SK-N-SH (cell line): ENCODE measurements around the gene RAPGEF4.

ENCODE experiments used
- CHD2 ChIP-seq: fragments of 150-350 bp; IDR thresholded peaks from 2 replicates; pipeline ENCODE4 v1.6.1; 2018; ENCODE audit warnings: low read length; ENCODE audit not compliant: partially characterized antibody
- CTCF ChIP-seq: fragments of 200-600 bp; sonication (generic); IDR thresholded peaks from 2 replicates; pipeline ENCODE4 v1.6.1; 2017; ENCODE audit warnings: antibody characterized with exemption, mild to moderate bottlenecking, moderate library complexity
- EP300 ChIP-seq, 2 experiments: IDR thresholded peaks; 2 replicates each; pipeline versions ENCODE4 v1.4.0 to v1.6.1; 2012; ENCODE audit warnings: borderline replicate concordance in 1 of 2, low read depth in 1 of 2, low read length in 1 of 2
- EZH2phosphoT487 ChIP-seq: fragments of 200-600 bp; sonication (generic); IDR thresholded peaks from 2 replicates; pipeline ENCODE4 v1.6.1; 2017; ENCODE audit warnings: low read depth, mixed run types, mild to moderate bottlenecking, antibody characterized with exemption, moderate library complexity, borderline replicate concordance
- MEF2A ChIP-seq: IDR thresholded peaks from 2 replicates; pipeline ENCODE4 v1.4.0; 2012; ENCODE audit warnings: low read depth, borderline replicate concordance
- PBX3 ChIP-seq: IDR thresholded peaks from 2 replicates; pipeline ENCODE4; 2012
- RAD21 ChIP-seq: IDR thresholded peaks from 2 replicates; pipeline ENCODE4 v1.6.1; 2012; ENCODE audit warnings: mild to moderate bottlenecking, low read length
- REST ChIP-seq: IDR thresholded peaks from 2 replicates; pipeline ENCODE4 v1.6.1; 2012; ENCODE audit warnings: mild to moderate bottlenecking, low read depth, low read length, moderate library complexity
- RXRA ChIP-seq: IDR thresholded peaks from 2 replicates; pipeline ENCODE4 v1.4.0; 2012; ENCODE audit warnings: low read depth, mild to moderate bottlenecking, borderline replicate concordance
- YY1 ChIP-seq: IDR thresholded peaks from 2 replicates; pipeline ENCODE4 v1.4.0; 2012; ENCODE audit warnings: low read depth, mild to moderate bottlenecking

- TF ChIP-seq REST: no peak
- no peak for TF ChIP-seq CTCF
- TF ChIP-seq RAD21: no peak
- no peak for TF ChIP-seq EZH2phosphoT487
- no peak for TF ChIP-seq EP300 (IDR thresholded peaks at IDR 0.05; ENCODE audit: borderline replicate concordance in 1 of 2, low read depth in 1 of 2, low read length in 1 of 2)
- TF ChIP-seq CHD2: no peak
- TF ChIP-seq PBX3: no peak
- TF ChIP-seq MEF2A: no peak
- TF ChIP-seq YY1: no peak
- TF ChIP-seq RXRA: no peak
These were observed 343.5 kb downstream of the RAPGEF4 start for GRCh38 chr2:173079141-173079540.
